HG03064 (cell line): ENCODE results near the gene PPP6R2.
A peak's percentile ranks its signal among the peaks of the same experiment; 100 is the strongest.

Experiments
- ATAC-seq: cut with Tn5 transposase; IDR thresholded peaks from one replicate; pipeline ENCODE4 v1.9.1; 2021; ENCODE audit warnings: low read depth; ENCODE audit not compliant: unreplicated experiment

The PPP6R2 gene

GRCh38 chr22:50305923-50306566 is 37.1 kb upstream of the PPP6R2 start:
- ATAC-seq, result no peak

GRCh38 chr22:50306753-50307749 is 36.1 kb upstream of the PPP6R2 start, which contains the start of gene PLXNB2:
PLXNB2 (minus strand) TSS chr22:50307646; CDS start chr22:50290584, 17,062 bp downstream.
- ATAC-seq, result no peak

GRCh38 chr22:50307890-50308596 is 35.1 kb upstream of the PPP6R2 start:
- ATAC-seq, result no peak

GRCh38 chr22:50308597-50308935 is 34.6 kb upstream of the PPP6R2 start:
- no peak for ATAC-seq

- ATAC-seq, result no peak
Observed at GRCh38 chr22:50308986-50309600, 34.0 kb upstream of the PPP6R2 start.

- ATAC-seq, result no peak
Observed at GRCh38 chr22:50309601-50309991, 33.5 kb upstream of the PPP6R2 start.

- no peak for ATAC-seq
Observed at GRCh38 chr22:50310031-50310722, 33.0 kb upstream of the PPP6R2 start.

GRCh38 chr22:50310949-50311444 is 32.1 kb upstream of the PPP6R2 start:
- ATAC-seq, result no peak

GRCh38 chr22:50311606-50312351 is 31.3 kb upstream of the PPP6R2 start:
- no peak for ATAC-seq

GRCh38 chr22:50312371-50312770 is 30.8 kb upstream of the PPP6R2 start:
- no peak for ATAC-seq

GRCh38 chr22:50313021-50313420 is 30.1 kb upstream of the PPP6R2 start:
- ATAC-seq, result no peak

- ATAC-seq, result no peak
Observed at GRCh38 chr22:50313600-50313999, 29.5 kb upstream of the PPP6R2 start.

GRCh38 chr22:50314081-50314454 is 29.1 kb upstream of the PPP6R2 start:
- peak; percentile 3 for ATAC-seq

GRCh38 chr22:50314455-50315288 is 28.5 kb upstream of the PPP6R2 start:
- ATAC-seq, result peak; percentile 59

- ATAC-seq, result no peak
Observed at GRCh38 chr22:50315289-50316113, 27.6 kb upstream of the PPP6R2 start.

GRCh38 chr22:50316114-50317065 is 26.7 kb upstream of the PPP6R2 start:
- ATAC-seq, result no peak
